GF-D8 (cell line): ENCODE measurements around the gene SHROOM3.
"Not testable (repeated sequence)": the region's sequence is repeated elsewhere in the genome, so short reads cannot be mapped to it uniquely, and the experiment has no call there.

Experiments used
- DNase-seq: peaks from one replicate; lab custom pipeline; 2025; lab: John Stamatoyannopoulos, UW

SHROOM3 gene

GRCh38 chr4:76697129-76697803 lies 262.2 kb downstream of the SHROOM3 start:
- DNase-seq: no peak

- DNase-seq: no peak
Observed at GRCh38 chr4:76698141-76698540, 263.1 kb downstream of the SHROOM3 start.

- DNase-seq: no peak
Observed at GRCh38 chr4:76699751-76700310, 264.8 kb downstream of the SHROOM3 start.

DNA sequence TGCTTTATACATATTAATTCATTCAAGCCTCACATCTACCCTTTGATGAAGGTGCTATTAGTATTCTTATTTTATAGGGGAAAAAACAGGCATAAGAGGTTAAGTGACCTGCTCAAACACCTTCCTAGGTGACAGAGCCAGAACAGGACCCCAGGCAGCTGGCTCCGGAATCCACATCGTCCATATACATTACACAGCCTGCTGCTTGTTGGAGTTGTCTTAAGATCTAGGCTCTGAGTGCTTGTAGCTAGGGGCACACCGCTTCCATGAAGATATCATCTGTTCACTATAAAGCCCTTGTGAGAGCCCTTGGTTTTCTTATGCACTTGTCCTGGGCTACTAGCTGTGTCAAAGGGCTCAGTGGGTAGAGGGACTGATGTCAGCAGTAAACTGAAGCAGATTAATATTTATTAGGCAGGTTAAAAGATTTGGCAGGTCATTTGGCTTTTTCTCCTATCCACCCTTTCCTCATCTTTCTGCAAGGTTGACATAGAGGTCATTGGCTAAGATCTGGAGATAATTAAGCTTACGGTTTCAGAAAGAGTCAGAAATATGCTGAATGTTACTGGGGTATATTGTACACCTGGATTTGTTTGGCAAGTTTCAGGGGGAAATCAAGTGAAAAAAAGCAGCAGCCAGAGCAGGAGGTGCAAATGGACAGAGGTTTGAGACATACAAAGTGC lies 267.6 kb downstream of the SHROOM3 start:
- no peak for DNase-seq

GRCh38 chr4:76703123-76703490 lies 268.1 kb downstream of the SHROOM3 start:
- DNase-seq: no peak

DNA sequence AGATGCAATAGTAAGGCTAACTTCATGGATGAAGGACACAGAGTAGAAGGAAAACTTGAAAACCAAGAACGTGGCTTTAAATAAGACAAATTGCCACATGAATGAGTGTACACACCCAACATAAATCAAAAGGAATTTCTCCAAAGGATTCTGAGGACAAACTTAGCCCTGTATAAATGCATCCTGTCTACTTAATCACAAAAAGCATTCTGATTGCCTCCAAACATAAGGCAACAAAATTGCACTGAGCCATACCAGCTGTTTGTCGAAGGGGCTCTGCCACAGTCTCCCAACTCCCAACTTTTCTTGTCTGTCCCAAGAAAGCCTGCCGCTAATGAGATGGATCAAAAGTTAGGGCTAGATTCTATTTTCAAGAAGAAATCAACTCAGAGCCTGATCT lies 268.6 kb downstream of the SHROOM3 start:
- DNase-seq: no peak

DNA sequence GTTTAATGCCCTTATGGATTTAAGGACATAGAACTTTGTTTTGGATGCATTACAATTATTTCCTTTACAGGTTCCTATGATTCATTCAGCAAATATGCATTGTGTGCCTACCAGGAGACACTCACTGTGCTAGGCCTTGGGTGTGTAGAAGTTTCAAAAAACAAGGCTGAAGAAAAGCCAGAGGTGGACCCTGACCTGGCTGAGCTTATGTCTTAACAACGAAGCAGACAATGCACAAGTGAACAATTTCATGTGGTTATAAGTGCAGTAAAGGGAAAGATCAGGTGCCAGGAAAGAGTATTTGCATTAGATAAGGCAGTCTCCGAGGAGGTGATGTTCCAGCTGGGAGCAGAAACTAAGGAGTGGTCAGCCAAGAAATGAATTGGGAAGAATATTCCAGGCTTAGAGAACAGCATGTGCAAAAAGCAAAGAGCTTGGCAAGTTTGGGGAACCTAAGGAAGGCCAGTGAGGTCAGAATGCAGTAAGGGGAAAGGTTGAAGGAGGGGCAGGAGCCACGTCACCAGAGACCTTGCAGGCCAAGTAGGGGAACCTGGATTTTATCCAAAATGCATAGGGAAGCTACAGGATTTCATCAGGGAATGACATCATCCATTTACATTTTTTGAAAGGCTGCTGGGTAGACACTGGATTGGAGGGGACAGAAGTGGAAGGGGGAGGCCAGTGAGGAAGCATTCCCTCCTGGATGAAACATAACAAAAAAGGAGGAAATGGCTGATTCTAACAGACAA lies 269.3 kb downstream of the SHROOM3 start:
- no peak for DNase-seq

GRCh38 chr4:76705472-76705871 lies 270.4 kb downstream of the SHROOM3 start:
- no peak for DNase-seq

- DNase-seq: no peak
Observed at GRCh38 chr4:76706581-76706980, 271.6 kb downstream of the SHROOM3 start.

- no peak for DNase-seq
Observed at GRCh38 chr4:76708971-76709771, 274.1 kb downstream of the SHROOM3 start.

DNA sequence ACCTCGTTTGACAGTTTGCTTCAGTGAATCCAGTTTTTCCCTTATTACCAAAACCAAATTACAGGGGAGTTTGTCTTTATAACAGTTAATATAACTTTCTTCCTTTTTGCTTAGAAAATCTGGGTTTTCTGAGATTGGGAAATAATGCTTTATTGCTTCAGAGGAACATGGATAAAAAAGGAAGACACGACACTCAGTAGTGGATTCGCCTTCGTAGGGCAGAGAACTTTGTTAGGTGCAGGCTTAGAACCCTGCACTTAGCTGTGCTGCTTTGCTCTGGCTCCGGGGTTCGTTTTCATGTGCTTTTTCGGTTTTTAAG lies 274.7 kb downstream of the SHROOM3 start:
- no peak for DNase-seq

DNA sequence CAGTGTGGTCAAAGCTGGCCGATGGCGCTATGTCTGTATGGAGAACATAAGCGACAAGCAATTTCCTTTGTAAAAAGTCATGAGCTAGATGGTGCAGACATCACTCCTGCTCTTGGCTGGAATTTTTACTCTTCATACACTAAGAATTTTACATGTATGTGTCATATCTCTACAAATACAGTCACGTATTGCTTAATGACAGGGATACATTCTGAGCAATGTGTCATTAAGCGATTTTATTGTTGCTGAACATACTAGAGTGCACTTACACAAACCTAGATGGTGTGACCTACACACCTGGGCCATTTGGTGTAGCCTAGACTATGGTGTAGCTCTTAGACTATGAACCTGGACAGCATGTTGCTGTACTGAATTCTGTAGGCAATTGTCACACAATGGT lies 277.5 kb downstream of the SHROOM3 start:
- no peak for DNase-seq

DNA sequence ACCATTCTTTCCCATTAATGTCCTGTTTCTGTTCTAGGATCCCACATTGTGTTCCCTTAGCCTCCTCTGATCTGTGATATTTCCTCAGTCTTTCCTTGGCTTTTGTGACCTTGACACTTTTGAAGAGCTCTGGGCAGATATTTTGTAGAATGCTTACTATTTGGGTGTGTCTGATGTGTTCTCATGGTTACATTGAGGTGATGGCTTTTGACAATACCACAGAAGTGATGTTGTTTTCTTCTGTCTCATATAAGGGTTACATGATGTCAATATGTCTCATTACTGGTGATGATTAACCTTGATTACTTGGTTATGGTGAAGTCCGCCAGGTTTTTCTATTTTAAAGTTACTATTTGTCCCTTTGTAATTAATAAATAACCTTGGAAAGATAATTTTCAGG lies 279.2 kb downstream of the SHROOM3 start:
- DNase-seq: no peak

- DNase-seq: no peak
Observed at GRCh38 chr4:76716020-76716419, 281.0 kb downstream of the SHROOM3 start.

- DNase-seq: no peak
Observed at GRCh38 chr4:76716658-76717057, 281.6 kb downstream of the SHROOM3 start.

- DNase-seq: no peak
Observed at GRCh38 chr4:76717431-76717830, 282.4 kb downstream of the SHROOM3 start.

DNA sequence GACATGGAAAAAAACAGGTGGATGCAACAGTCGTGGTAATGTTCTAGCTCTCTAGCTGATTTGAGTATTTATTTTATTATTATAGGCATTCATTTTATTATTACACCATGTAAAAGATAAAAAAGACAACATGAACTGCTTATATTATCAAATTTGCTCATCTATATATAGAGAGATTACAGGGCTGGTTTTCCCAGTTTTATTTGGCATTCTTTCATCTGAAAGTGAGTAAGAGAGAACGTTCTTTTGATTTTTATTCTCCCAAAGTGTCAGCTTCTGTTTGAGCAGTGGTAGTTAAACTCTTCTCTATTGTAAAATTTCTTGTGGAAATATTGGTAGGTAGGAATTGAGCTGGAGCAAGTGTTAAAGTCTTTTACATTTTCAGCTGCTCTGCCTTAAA lies 283.0 kb downstream of the SHROOM3 start:
- DNase-seq: no peak

- no peak for DNase-seq
Observed at GRCh38 chr4:76718831-76719230, 283.8 kb downstream of the SHROOM3 start.

DNA sequence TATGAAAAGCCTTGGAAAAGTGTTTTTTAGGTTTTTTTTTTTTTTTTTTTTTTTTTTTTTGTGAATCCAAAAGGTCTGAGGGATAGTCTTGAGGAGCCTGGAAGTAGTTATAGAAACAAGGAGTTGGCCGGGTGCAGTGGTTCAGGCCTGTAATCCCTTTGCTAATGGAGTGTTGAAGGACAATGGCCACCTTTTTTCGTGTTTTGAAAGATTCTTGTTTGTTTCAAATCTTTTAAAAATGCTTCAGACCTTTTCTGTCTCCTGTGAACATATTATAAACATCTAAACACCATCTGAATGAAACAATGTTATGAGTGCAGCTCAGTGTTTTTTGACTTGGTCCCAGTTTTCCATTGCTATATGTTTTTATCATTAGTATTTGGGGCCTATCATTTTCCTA lies 285.1 kb downstream of the SHROOM3 start:
- no peak for DNase-seq

GRCh38 chr4:76722146-76722545 lies 287.1 kb downstream of the SHROOM3 start:
- not testable (repeated sequence) for DNase-seq

DNA sequence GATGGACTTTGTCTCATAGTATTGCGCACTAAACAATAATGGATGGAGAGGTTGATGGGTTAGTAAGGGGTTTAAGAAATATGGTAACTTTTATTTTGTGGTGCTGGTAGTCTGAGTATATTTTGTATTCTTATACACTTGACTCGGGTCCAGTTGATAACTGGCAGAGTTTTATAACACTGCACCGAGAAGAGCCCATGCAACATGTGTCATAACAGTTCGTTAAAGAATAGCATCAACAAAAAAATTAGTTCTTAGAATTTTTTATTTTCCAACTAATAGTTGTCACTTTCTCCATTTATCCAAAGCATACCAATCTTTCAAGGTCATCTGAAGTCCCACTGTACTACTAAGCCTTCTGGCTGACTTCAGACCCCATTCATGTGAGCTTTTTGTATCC lies 287.8 kb downstream of the SHROOM3 start:
- DNase-seq: no peak

GRCh38 chr4:76723373-76723772 lies 288.3 kb downstream of the SHROOM3 start:
- DNase-seq: no peak
